GM13976 (cell line): ENCODE data around the gene YWHAG.

Experiments
- DNase-seq: peaks from one replicate; pipeline ENCODE4 v3.0.0; 2012; ENCODE audit warnings: low spot score
- CTCF ChIP-seq: IDR thresholded peaks from 2 replicates; pipeline ENCODE4 v1.5.1; 2012; ENCODE audit warnings: borderline replicate concordance, mild to moderate bottlenecking; ENCODE audit not compliant: insufficient read depth; ENCODE audit errors: extremely low read depth, missing control alignments, control extremely low read depth
- in situ Hi-C: fragments of 300-500 bp; cut with MboI; formaldehyde crosslinking; loops from one replicate; pipeline ENCODE4 v1.12.0; 2022; ENCODE audit warnings: low sequenced_read_pairs, mixed read lengths, inconsistent platforms; ENCODE audit not compliant: unreplicated experiment

The YWHAG gene

GRCh38 chr7:76304888-76305375, 53.9 kb downstream of the YWHAG start:
- TF ChIP-seq CTCF: no peak
- in situ Hi-C loops: no loop called here
- no peak for DNase-seq

GRCh38 chr7:76303202-76304147, 55.3 kb downstream of the YWHAG start:
- DNase-seq: peak; percentile 87
- no peak for TF ChIP-seq CTCF
- in situ Hi-C loops: no loop called here

GRCh38 chr7:76302347-76303201, 56.2 kb downstream of the YWHAG start, which contains the start of gene HSPB1:
TSS of gene HSPB1 (plus strand) at chr7:76302673. CDS start at chr7:76302713, 40 bp downstream.
- DNase-seq: peak; percentile 96

GRCh38 chr7:76301000-76301399, 57.8 kb downstream of the YWHAG start:
- in situ Hi-C loops: no loop called here
- DNase-seq: no peak
- TF ChIP-seq CTCF: no peak

More at GRCh38 chr7:76302347-76303201, 56.2 kb downstream of the YWHAG start, which contains the start of gene HSPB1:
- in situ Hi-C loops: no loop called here
- TF ChIP-seq CTCF: no peak

- no peak for TF ChIP-seq CTCF
- in situ Hi-C loops: no loop called here
- DNase-seq: no peak
Measured at GRCh38 chr7:76300166-76300731, 58.5 kb downstream of the YWHAG start.
